Smooth muscle cell of the brain vasculature (primary cell): Measurements from ENCODE around the gene CEP128.
A peak's percentile ranks its signal among the peaks of the same experiment; 100 is the strongest.

ENCODE experiments used
- DNase-seq: peaks from one replicate; pipeline ENCODE4 v3.0.0-alpha.2; 2012; ENCODE audit warnings: low read depth, low spot score

Gene CEP128

DNA sequence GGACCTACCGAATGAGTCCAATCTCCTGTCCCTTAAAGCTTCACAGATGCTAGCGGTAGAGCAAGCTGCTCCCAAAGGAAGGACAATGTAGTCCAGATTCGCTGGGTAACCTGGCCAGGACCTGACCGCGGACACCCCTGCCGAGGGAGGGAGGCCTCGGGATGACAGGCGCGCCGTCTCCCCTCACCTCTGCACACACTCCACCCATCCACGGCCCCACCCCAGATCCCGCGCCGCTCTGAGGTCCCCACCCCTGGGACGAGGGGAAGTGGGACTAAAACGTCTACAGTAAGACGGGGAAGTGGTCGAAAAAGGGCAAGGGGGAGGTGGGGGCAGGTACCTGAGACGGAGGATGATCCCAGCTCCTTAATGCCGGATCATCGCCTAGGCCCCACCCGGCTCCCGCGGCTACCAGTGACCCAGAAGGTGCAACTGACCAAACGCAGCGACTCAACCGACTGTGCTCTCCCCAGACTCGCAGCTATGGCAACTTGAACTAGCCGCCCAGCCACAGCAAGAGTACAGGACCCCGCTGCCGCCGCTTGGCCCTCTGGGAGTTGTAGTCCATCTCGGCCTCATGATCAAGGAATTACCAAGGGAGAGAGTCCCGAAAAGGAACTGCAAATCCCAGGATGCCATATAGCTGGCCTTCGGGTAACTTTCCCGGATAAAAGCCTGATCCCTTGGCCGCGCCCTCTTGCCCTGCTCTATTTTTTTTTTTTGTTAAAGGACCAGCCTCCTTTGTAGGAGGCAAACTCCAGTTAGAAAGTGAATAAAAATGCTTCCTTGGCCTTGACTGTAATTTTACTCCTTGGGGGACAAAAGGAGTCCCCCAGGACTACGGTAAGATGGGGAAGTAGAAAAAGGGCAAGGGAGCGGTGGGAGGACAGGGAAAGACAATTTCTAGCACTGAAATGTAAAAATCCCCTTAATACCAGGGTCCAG, at the start of gene CEP128:
CEP128 (minus strand) TSS at position 498 of the 945 bp plus-strand sequence.
- DNase-seq = peak; percentile 90

DNA sequence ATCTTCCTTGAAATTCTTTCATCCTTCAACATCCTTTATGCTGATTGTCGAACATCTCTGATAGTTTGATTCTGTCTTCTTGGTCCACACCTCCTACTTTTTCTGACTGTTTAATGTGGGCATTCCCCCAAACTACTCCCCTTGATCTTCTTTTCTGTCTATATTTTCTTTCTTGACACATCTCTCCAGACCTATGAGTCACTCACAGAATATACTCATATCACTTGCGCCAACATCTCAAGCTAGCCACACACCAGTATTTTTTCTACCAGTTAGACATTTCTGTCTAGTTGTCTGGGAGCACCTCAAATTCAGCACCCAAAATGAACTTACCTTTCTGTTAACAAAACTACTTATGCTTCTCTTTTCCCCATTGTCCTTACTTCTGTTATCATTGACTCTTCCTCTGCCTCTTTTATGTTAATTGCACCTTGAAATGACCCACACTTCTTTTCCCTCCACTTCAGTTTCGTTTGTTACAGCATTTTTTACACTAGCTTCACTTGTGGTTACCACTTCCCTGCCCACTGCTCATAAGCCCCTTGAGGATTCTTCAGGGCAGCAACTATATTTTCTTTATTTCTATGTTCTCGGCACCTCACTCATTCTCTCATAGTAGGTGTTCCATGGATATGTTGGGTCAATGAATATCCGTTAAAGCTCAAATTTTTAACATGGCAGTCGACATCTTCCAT, 47.3 kb upstream of the CEP128 start:
- no peak for DNase-seq

DNA sequence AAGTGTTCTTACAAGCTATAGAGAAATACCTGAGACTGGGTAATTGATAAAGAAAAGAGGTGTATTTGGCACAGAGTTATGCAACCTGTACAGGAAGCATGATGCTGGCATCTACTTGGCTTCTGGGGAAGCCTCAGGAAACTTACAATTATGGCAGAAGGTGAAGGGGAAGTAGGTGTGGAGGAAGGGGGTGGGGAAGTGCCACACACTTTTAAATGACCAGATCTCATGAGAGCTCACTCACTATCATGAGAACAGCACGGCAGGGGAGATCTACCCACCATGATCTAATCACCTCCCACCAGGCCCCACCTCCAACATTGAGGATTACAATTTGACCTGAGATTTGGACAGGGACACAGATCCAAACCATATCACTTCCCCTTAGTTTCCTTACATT, 46.7 kb upstream of the CEP128 start:
- no peak for DNase-seq

DNA sequence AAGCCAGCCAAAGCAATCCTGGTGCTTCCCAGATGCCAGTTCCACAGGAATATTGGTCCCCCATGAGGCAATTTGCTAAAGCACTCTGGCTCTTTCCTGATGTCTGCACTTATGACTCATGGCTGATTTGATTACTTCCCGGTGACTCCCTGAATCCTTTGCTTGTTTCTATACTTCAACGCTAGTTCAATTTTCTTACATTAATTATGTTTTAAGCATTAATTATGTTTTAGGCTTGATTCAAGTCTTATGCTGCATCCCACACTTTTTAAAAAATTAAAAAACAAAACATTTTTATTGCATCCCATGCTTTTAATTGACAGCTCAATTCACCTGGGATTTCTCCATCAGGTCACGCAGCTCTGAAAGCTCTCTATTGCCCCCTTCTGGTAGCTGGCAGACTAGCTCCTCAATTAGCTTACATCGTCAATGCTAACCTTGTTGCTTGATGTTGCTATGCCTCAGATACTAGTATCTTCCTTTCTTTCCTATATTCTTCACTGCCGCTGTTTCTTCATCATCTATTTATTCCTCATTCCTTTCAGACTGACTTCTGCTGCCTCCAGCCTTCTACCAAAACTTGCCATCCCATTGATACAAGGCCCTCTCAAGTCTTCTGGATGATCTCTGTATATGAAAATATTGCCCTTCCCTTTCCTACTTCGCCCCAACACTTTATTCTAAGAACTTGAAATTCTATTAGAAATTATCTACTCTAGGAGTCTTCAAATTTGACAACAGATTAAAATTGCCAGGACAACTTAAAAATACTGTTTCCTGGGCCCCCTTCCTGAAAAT, 45.9 kb upstream of the CEP128 start:
- DNase-seq = peak; percentile 41

DNA sequence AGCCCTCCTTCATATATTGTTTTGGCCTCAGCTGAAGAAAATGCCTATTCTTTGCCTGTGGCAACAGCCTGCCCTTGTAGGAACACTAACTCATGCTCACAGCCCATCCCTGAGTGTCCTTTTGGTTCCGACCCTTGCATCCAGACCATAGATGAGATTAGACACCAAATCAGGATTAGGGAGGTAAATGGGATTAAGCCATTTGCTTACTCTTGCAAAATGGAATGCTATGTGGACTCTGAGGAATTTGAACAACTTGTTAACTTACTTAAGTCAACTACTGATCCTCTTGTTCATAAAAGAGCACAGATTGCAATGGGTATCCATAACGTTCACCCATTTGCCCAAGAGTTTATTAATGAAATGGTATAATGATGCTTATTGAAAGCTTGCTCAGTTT, 41.2 kb upstream of the CEP128 start:
- DNase-seq = no peak

DNA sequence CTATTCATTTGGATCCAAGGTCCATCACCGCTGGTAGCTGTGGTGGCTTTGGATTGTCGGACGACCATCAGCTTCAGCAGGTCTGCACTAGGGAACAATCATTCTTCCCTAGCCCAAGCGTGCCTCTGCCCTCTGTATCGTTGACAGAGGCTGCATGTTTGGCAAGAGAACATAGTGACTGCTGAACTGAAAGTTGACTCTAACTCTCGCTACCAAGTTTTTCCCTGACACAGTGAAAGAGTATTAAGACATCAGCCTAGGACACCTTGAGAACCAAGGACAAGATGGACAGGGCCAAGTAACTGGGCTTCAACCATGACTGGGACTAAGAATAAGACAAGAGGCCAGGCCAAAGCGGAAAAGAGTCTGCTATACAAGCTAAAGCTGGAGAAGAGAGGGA, 40.1 kb upstream of the CEP128 start:
- DNase-seq = no peak

DNA sequence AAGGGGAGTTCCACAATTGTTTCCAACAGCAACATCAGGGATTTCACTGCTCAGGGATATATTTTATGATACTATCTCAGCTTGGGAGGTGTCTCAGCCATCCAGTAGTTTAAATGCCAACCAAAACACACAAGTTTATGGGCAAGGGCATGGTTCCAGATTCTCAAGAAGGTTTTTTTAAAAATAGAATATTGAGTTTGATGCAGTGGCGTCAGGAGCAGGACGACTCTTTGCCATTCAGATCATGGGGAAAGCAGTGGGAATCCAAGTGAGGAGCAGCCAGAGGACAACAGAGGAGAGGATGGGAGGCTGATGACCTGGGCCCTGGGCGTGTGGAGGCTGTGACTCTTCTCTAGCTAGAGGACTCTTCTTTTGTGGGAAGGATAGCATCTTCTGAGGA, 39.6 kb upstream of the CEP128 start:
- no peak for DNase-seq

DNA sequence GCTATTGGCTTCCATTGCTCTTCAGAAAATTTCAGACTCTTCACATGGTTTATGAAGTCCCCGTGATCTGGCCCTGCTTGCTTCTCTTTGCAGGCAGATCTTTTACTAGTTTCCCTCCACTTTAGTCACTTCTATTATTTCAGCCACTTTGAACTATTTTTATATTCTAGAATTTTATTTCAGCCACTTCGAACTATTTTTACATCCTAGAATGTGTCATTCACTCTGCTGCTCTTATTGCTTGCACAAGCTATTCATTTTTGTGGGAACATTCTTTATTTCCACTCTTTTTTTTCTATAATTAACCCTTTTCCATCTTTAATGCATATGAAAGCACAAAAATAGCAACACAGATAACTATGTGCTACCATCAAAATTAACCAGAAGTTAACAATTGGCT, 38.4 kb upstream of the CEP128 start:
- DNase-seq = no peak

DNA sequence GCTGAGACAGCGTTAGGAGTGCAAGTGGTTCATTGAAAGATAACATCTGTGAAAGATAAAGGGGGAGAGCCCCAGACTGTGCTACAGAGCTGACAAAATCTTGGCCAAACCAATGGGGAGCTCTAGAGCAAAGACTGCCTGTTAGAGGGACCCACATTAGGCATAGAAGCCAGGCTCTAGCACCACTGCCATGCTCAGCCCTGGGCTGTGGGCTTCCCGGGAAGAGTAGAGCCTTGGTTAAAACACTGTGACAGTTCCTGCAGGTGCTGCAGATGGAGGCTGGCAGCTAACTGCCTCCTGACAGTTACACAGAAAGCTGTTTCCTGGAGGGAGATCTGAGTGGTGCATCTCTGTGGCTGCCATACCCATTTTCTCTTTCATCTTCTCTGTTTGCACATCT, 36.9 kb upstream of the CEP128 start:
- DNase-seq = no peak

DNA sequence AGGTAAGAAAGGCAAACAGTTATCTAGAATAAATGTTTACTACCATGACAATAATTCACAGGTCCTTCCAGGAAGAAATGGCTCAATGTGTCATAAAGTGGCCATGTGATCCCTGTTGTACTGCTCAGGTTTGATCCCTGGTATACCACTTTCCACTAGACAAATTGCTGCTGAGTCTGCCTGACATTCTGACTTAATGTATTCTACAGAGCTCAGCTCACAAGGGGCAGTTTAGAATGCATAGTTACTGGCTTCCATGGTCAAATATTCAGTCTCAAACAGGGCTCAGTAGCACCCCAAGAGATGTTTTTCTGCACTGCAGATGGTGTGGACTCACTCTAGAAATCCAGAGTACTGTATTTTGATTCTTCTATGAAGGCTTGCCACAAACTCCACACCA, 35.7 kb upstream of the CEP128 start:
- DNase-seq = no peak

DNA sequence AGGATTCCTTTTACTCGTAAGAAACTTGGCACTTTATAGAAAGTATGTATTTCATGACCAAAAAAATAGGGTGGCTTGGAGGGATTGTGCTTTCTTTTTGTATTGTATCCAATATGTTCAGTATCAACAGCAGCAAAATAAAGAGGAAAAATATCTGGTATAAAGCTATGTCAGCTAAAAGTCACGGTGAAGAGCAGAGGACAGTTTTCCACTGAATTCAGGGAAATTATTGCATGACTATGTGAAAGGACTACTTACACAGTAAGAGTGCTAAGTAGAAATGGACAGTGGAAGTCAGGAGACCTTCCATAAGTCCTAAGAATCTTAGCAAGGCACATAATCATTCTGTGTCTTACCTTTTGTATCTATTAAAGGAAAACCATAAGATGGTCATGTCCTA, 33.1 kb upstream of the CEP128 start:
- no peak for DNase-seq

DNA sequence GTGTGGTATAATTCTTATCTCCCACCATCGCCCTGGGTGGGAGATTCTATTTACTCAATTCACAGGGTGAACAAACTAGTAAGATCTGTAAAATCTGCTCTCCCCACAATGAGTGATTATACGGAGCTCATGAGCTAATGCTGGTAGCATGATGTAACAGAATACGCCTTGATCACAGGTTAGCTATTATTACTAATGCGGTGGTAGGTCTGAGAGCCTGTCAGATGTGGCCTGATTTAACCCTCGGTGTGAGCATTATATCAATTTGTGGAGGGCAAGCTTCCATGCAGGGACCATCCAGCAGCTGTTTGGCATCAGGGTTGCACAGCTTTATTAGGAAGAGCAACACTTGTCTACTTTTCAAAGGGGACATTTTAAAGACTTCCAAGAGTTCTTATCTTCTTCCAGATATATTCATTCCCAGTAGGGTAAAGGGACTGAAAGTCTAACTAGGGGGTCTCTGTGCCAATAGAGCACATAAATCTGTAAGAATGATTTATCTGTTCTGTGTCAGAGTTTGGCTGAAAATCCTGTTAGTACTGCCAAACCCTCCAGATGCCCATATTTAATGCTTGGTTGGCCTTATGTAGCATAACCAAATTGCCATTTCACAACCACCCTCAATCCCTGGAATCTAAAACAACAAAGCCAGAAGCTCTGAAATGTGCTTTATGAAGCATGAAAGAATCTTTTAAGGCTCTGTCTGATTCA, 32.5 kb upstream of the CEP128 start:
- DNase-seq = no peak

DNA sequence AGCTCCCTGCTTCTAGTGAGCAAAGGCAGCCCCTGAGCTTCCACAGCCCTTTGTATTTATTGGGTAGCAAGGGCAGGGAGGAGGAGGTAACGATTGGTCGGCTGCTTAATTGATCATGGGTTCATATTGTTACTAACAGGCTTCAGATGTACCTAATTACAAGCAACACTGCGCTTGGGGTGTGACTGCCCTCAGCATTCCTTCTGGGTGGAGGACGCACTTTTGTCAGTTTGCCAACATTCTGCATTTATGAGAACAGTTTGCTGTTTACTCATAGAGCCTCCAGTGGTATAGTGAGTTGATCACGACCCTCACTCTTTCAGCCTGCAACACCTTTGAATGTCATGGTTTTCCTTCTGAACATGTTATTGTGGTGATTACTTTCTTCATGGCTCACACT, 23.5 kb upstream of the CEP128 start:
- DNase-seq = no peak

DNA sequence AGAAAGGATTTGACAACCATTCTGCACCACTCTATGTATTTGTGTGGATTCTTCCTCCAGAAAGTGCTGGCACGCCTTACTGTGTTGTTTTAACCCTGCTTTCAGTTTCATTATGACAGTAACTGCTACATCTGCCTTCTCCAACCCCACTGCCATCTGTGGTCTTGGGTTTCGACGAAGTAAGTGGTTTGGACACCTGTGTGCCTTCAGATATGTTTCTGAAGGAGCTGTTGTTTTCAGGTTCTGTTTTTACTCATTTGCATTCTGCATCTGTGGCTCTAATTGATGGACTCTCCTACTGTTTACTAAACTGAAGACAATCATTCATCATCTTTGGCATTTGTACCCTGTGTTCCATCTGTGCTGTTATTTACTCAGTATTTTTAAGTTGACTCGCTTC, 18.0 kb upstream of the CEP128 start:
- DNase-seq = no peak

DNA sequence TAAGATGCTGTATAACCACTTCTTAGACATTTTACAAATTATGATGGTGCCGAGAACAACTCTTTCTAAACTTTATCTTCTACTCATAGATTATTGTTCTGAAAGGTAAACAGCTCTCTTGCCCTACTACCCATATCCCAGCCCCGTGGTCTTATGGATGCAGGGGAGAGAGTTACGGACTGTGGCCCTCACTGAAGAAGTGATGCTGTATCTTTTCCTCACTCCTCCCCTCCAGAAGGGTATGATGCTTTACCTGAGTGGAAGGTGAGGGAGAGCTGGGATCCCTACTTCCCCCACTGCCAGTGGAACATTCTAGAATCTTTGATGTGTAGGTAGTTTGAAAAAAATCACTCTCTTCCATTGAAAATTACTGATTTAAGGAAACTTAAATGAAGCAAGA, 17.4 kb upstream of the CEP128 start:
- no peak for DNase-seq

DNA sequence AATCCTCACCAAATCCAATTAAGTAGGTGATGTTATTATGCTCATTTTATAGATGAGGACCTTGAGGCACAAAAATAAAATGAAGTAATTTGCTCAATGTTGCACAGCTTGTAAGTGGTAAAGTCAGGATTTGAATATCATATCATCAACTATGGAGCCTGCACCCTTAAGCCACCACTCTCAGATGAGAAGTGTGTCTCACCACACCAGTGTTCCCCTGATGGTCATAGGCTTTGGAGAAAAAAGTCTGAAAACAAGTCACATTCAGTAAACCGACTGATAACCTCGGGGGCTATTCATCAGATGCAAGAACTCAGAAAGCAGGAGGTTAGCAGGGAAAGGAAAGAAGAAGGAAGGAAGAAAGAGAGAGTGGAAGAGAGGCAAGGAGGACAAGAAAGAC, 16.7 kb upstream of the CEP128 start:
- no peak for DNase-seq

DNA sequence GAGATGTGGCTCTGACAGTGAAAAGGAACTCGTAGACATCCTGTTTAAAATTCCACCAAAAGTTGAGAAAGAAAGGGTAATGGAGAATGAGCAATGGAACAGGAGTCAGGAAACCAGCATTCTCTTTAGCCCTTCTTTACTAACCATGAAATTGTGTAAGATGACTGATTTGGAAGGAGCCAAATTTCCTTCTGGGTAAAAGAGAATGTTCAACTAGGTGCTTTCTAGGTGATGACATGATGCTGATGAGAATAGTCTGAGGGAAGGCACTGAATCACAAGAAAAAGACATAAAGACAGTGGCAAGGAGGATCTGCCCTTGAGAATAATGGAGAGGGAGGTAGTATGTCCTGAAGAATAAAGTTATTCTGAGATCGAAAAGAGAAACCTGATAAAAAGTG, 16.1 kb upstream of the CEP128 start:
- no peak for DNase-seq

DNA sequence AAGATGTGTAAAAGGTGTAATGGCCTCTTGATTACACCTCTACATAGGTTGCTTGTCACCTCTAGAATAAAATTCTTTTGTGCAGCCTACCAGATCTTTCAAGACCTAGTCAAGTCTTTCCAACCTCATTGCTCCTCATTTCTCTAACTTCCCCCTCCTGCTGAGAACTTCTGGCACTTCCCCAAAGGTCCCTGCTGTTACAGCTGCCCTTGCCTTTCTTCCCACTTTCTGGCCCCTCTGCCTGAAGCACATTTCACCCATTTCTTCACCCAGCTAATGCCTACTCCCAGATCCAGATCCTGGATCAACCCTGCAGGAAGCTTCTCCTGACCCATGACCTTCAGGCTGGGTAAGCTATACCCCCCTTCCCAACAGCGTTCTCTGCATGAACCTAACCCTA, 15.4 kb upstream of the CEP128 start:
- no peak for DNase-seq

DNA sequence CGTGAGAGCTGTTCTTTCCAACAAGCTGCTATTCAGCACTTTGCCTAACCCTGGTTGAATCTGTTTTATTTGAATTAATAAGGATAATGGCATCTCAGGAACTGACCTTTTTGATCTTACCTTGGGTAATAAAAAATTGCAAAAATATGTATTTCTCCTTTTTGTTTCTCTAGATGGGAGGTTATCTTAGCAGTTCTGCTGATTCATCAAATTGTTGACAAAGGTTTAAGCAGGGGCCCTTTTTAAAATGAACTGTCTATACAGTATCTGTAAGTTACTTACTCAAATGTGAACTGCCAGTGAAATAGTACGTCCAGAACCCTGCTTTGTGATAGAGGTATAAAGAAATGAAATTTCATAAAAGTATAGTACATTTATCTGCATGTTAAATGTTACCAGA, 14.6 kb upstream of the CEP128 start:
- no peak for DNase-seq

DNA sequence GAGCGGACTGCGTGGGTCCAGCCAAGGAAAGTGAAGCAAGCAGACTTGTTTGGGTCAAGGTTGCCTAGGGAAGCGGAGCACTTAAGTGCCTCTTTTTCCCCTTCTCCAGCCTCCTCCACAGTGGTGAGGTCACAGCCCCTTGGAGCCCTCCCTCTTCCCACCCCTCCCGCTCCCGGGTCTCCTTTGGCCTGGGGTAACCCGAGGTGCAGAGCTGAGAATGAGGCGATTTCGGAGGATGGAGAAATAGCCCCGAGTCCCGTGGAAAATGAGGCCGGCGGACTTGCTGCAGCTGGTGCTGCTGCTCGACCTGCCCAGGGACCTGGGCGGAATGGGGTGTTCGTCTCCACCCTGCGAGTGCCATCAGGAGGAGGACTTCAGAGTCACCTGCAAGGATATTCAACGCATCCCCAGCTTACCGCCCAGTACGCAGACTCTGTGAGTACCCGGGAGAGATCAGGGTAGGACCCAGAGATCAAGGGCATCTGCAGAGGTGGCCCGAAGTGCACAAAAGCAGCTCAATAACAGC, 13.9 kb upstream of the CEP128 start, which contains the start of gene TSHR:
TSHR (plus strand) TSS at position 206 of the 526 bp plus-strand sequence; CDS start at position 266, 60 bp downstream.
- no peak for DNase-seq

DNA sequence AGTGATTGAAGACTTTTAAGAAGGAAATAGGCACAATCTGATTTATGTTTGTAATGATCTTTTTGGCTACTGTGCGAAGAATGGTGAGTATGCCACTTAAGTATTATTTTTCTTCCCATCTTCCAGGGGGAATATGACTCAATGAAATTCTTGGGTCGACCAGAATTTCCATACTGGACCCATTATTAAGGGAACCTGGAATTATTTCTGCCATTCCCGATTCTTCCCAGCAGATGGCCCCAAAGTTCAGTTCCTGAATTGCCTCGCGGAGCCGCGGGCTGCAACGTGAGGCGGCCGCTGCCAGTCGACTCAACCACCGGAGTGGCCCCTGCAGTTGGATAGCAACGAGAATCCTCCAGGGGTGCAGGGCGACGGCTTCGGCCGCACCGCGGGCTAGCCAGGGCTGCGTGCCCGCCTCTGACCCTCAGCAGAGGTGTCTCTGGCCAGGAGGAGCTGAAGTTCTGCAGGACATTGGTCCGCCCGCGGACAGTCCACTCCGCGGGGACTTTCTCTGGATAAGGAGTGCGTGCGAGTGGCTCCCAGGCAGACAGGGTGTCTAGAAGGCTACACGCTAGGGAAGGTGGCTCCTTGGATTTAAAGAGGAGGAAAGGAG, 13.3 kb upstream of the CEP128 start:
- peak; percentile 45 for DNase-seq
